GM21723 (cell line): Measurements from ENCODE around the gene ZNF777.
"Not testable (repeated sequence)": the region's sequence is repeated elsewhere in the genome, so short reads cannot be mapped to it uniquely, and the experiment has no call there.

Source experiments
- ATAC-seq: cut with Tn5 transposase; IDR thresholded peaks from one replicate; pipeline ENCODE4 v1.9.1; 2021; ENCODE audit warnings: mild to moderate bottlenecking, moderate library complexity; ENCODE audit not compliant: unreplicated experiment

Gene ZNF777

DNA sequence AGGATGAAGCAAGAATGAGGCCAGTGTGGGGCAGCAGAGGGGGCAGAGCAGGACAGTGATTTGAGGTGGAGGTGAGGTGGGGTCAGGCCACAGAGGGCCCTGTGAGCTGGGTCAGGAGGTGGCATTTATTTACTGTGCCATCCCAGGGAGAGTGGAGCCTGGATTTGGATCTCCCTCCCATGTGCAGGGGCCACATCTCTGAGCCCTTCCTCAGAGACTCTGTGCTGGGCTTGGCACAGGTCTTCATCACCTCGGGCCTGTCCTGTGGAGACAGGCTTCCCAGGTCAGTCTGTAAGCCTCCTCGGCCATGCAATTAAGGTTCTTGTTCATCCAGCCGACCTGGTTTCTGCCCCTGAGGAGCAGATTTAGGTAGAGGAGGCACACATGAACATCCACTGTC lies 40.9 kb downstream of the ZNF777 start:
- ATAC-seq, result no peak

- ATAC-seq, result no peak
These were observed 45.3 kb downstream of the ZNF777 start for GRCh38 chr7:149415391-149416071.

DNA sequence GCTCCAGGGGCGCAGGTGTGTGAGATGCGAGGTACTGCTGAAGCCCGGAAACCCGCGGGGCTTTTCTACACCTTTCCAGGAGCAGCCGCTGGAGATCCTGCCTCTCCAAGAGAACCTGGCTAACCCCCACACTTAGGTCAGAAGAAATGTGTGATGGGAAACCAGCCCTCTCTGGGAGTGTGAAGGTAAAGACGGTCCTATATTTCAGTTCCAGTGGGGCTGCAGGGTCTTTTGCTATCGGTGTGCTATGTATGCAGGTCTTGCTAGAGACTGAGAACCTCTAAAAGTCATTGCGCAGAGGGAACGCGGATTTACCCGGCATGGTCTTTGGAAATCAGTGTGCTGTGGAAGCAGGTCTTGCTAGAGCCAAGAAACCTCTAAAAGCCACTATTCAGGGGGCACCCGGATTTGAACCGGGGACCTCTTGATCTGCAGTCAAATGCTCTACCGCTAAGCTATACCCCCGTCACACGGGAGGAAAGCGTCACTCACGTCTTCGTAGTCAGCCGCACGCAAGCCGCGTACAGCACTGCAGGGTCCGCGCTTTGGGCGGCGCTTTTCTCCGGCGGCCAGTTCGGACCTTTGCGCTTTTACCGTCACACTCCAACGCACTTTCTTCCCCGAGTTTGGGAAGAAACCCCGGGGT lies 46.0 kb downstream of the ZNF777 start:
- ATAC-seq, result no peak

DNA sequence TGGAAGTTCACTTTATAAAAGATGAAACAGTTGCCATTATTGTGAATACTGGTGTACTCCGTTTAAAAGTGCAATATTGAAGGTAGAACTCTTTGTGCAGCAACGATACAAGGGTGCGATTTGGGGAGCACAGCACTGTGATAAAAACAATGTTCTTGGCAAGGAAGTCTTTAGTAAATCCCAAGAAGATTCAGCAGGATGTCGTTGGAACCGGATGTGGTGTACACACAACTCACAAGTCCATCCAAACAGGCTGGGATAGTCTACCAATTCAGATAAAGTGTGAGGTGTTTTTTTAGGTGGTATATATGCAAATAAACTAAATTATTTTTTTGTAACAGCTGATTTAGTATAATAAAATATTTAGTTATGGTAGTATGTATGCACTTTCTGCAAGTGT lies 46.7 kb downstream of the ZNF777 start:
- no peak for ATAC-seq

DNA sequence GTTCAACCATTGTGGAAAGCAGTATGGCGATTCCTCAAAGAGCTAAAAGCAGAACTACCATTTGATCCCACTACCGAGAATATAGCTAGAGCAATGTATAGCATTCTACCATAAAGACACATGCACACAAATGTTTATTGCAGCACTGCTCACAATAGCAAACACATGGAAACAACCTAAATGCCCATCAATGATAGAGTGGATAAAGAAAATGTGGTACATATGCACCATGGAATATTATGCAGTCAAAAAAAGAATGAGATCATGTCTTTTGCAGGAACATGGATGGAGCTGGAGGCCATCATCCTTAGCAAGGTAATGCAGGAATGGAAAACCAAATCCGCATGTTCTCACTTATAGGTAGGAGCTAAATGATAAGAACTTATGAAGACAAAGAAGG lies 47.8 kb downstream of the ZNF777 start:
- not testable (repeated sequence) for ATAC-seq

DNA sequence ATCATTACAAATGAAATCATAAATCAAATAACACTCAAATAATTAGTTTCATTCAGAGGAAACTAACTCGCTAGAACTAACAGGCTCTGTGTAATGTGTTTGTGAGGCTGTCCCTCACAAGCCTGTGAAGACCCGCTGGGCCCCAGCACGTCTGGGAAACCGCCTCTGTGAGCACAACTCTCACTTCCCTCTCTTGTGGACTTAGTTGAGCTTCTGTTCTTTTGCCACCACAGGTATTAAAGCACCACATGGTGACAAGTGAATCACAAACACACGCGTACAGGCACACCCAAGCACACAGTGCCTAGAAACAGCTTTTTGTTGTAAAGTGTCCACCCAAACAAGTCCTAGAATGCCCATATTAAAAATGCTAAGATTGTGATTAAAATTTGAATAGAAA lies 51.0 kb downstream of the ZNF777 start:
- ATAC-seq, result peak; percentile 99

DNA sequence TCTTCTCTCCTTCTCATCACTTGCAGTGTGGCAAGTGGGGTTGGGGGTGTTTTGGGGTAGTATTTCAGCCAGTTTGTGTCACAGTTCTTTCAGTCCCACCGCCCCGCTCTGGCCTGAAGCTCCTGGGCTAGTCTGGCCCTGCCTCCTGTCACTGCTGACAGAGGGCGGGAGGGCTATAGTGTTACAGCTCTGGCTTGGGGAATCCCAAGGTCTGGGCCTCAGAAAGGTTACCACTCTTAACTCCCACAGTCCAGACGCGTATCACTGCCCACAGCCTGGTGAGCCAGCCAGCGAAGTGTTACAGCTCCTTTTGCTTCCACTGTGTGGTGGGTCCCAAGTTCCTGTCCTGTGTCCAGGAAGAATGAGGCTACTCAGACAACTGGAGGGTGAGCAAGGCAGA lies 56.0 kb downstream of the ZNF777 start:
- ATAC-seq, result no peak

GRCh38 chr7:149404396-149404795 lies 56.5 kb downstream of the ZNF777 start:
- no peak for ATAC-seq

- no peak for ATAC-seq
These were observed 62.6 kb downstream of the ZNF777 start for GRCh38 chr7:149398195-149398820.

DNA sequence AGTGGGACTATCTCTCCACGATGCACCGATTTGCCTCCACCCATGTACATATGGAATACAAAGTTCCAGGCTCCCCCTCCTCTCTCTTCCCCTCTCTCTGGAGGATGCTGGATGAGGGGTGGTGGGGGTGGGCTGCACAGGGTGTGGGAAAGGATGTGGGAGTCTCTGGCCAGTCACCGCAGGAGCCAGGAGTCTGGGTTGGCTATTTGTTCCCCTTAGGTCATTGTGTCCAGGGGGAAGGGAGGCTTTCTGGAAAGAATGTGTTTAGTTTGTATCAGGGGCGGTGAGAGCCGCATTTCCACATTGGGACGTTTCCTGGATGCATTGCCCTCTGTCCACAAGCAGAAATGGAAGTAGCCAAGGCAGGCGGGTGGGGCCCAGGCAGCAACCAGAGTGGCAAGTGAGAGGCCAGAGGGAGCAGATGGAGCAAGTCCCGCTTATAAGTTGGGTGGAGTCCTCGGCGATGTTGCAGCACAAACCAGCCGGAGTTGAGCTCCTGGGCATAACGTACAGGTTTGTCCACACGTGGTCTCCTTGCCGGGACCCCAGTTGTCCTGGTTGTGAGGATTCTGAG lies 63.3 kb downstream of the ZNF777 start:
- no peak for ATAC-seq

DNA sequence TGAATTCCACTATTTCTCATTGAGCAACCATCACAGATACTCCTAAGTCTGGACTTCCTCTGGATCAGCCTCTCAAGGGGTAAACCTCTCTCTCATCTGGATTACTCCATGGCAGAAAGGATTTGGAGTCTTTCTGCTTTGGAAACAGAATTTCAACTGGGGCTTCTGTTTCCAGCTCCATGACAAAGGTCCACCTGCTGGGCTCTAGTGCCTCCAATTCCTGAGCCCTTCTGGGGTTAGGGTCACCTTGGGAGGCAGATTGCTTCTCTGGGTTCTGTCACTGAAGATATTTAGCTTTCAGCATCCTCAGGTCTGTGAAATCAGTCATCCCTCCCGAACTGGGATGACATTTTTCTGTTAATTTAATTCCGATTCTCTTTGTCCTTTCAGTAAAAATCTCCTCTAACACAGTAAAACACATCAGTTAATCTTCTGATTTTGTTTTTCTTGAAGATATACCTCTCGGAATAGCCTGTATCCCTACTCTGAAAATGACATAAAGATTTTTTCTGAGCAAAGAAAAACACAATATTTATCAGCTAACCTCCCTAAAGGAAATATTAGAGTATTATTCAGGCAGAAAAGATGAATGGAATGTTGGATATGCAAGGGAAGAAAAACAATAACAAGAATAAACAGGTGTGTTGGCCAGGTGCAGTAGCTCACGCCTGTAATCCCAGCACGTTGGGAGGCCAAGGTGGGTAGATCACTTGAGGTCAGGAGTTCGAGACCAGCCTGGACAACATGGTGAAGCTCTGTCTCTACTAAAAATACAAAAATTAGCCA lies 72.1 kb downstream of the ZNF777 start:
- not testable (repeated sequence) for ATAC-seq

GRCh38 chr7:149386514-149386913 lies 74.3 kb downstream of the ZNF777 start:
- not testable (repeated sequence) for ATAC-seq

- ATAC-seq, result no peak
These were observed 75.5 kb downstream of the ZNF777 start for GRCh38 chr7:149385195-149385950.
